GM12878 (cell line): Measurements from ENCODE around the gene DCLRE1B. TPM values are rescaled to one million over a fixed set of nuclear protein-coding genes. Genes with fewer than 3 reads are reported as not detected.

Experiments used
- ATAC-seq: fragments of 200-7000 bp; cut with Tn5 transposase; 3 replicates; pipeline ENCODE4 v1.9.1; 2020; ENCODE audit warnings: mild to moderate bottlenecking, moderate library complexity
- BruUV-seq: library from RNA; stranded (reverse); fragments of 400-500 nt; replicated peaks from 2 replicates; lab custom pipeline; 2021; lab: Mats Ljungman, UMichigan
- CTCF ChIA-PET: fragments of 300-600 bp; sonication (Branson Sonifier 250); formaldehyde crosslinking; extraction: SDS; loops from one replicate; lab custom pipeline; 2021; ENCODE audit warnings: inconsistent platforms; lab: Yijun Ruan, JAX
- POLR2A ChIA-PET: fragments of 350-600 bp; formaldehyde crosslinking; extraction: SDS; loops from one replicate; lab custom pipeline; 2021; ENCODE audit warnings: inconsistent platforms; lab: Charles Lee
- RAD21 ChIA-PET: fragments of 300-600 bp; sonication (Branson Sonifier 250); formaldehyde crosslinking; loops from one replicate; lab custom pipeline; 2023; ENCODE audit warnings: antibody characterized with exemption; ENCODE audit not compliant: unreplicated experiment; lab: Charles Lee
- SMC1A ChIA-PET: fragments of 300-600 bp; sonication (Branson Sonifier 250); formaldehyde crosslinking; loops from one replicate; lab custom pipeline; 2023; ENCODE audit not compliant: unreplicated experiment, uncharacterized antibody; lab: Charles Lee
- DNase-seq: peaks from one replicate; pipeline ENCODE4 v3.0.0-alpha.2; 2011; ENCODE audit warnings: low read depth, low spot score
- FAIRE-seq: peaks from 3 replicates; lab custom pipeline; 2011; peaks lifted over from hg19 to GRCh38; lab: Jason Lieb, UNC
- H2AFZ ChIP-seq: 2 replicates; pipeline ENCODE4 v1.6.0; 2011; ENCODE audit warnings: low read depth, low read length, control low read depth; ENCODE audit not compliant: control insufficient read depth
- H3K27ac ChIP-seq: 2 replicates; pipeline ENCODE4 v1.5.1; 2011; ENCODE audit warnings: control low read depth; ENCODE audit not compliant: control insufficient read depth, insufficient read depth
- H3K27me3 ChIP-seq, 2 experiments: replicated peaks in 1 of 2; 2 replicates each; pipeline versions ENCODE4 v1.6.0 to v1.6.1; 2011; ENCODE audit warnings: low read length in 1 of 2; ENCODE audit not compliant: control insufficient read depth in 2 of 2, insufficient read depth in 2 of 2
- H3K36me3 ChIP-seq, 2 experiments: 2 replicates each; pipeline ENCODE4 v1.5.1; 2011; ENCODE audit warnings: low read length in 1 of 2; ENCODE audit not compliant: control insufficient read depth in 2 of 2, insufficient read depth in 2 of 2
- H3K4me1 ChIP-seq: 2 replicates; pipeline ENCODE4 v1.6.1; 2011; ENCODE audit warnings: mild to moderate bottlenecking, low read length, moderate library complexity, mixed read lengths; ENCODE audit not compliant: control insufficient read depth, insufficient read depth
- H3K4me2 ChIP-seq: 2 replicates; pipeline ENCODE4 v1.6.0; 2011; ENCODE audit warnings: control low read depth; ENCODE audit not compliant: control insufficient read depth, insufficient read depth
- H3K4me3 ChIP-seq: fragments of 200-600 bp; sonication (generic); 2 replicates; pipeline ENCODE4 v1.5.1; 2016
- H3K79me2 ChIP-seq: 2 replicates; pipeline ENCODE4 v1.6.0; 2011; ENCODE audit warnings: low read length; ENCODE audit not compliant: control insufficient read depth, insufficient read depth
- H3K9ac ChIP-seq: 2 replicates; pipeline ENCODE4 v1.8.0; 2011; ENCODE audit warnings: low read length, control low read depth, mixed read lengths; ENCODE audit not compliant: control insufficient read depth, insufficient read depth
- H3K9me3 ChIP-seq: replicated peaks from 3 replicates; pipeline ENCODE4 v1.5.1; 2011; ENCODE audit warnings: mild to moderate bottlenecking, low read length; ENCODE audit not compliant: control insufficient read depth, insufficient read depth
- H4K20me1 ChIP-seq: 2 replicates; pipeline ENCODE4 v1.6.0; 2011; ENCODE audit not compliant: control insufficient read depth, insufficient read depth
- CBX3 ChIP-seq: fragments of 200-600 bp; sonication (generic); IDR thresholded peaks from 2 replicates; pipeline ENCODE4 v1.6.1; 2016; ENCODE audit warnings: low read depth, borderline replicate concordance
- PAX5 ChIP-seq: IDR thresholded peaks from 2 replicates; pipeline ENCODE4 v1.6.1; 2011; ENCODE audit warnings: low read depth, low read length, borderline replicate concordance
- SIN3A ChIP-seq: IDR thresholded peaks from 2 replicates; pipeline ENCODE4 v1.6.1; 2012; ENCODE audit warnings: low read depth, low read length, improper control_type of control experiment
- STAT1 ChIP-seq: fragments of 450-650 bp; conservative IDR thresholded peaks from 2 replicates; pipeline ENCODE4 v1.6.1; 2014; ENCODE audit warnings: antibody characterized with exemption, mild to moderate bottlenecking
- YY1 ChIP-seq: IDR thresholded peaks from 2 replicates; pipeline ENCODE4 v1.6.1; 2011; ENCODE audit warnings: low read depth, mild to moderate bottlenecking, low read length
- WGBS: methylation state at CpG from one replicate; pipeline ENCODE4 v1.1.6; 2016; ENCODE audit warnings: low lambda C conversion rate; ENCODE audit not compliant: insufficient replicate concordance, insufficient coverage; ENCODE audit errors: missing lambda C conversion rate; 5-methylcytosine and 5-hydroxymethylcytosine counted together
- in situ Hi-C: fragments of 300-500 bp; cut with MboI; formaldehyde crosslinking; loops from 9 replicates; pipeline ENCODE4 v1.14.3; 2018; ENCODE audit warnings: mixed read lengths
- intact Hi-C: fragments of 100-400 bp; cut with micrococcal nuclease; formaldehyde crosslinking; loops from one replicate; pipeline ENCODE4 v1.14.2; 2022; ENCODE audit not compliant: unreplicated experiment
- polyA plus RNA-seq, 11 experiments: library from polyadenylated mRNA; depleted of rRNA in 4 of 11; unstranded in 6 of 11; stranded (reverse) in 5 of 11; fragments of >200 nt; fragmentation: Nextera tagmentation in 4 of 11; fragmentation: Illumina TruSeq in 1 of 11; extraction: Ambion mirVana in 4 of 11; extraction: Trizol in 1 of 11; gene quantifications; 1 replicate in 1 of 11; 2 replicates in 10 of 11; pipeline versions ENCODE4 v1.2.1 to v1.2.3, GENCODE V29; 2011 to 2016; ENCODE audit warnings: inconsistent platforms in 2 of 11, missing spikeins in 2 of 11, low read depth in 1 of 11
- total RNA-seq, 4 experiments: library from RNA; depleted of rRNA in 3 of 4; stranded (reverse); fragments of >200 nt in 3 of 4; fragmentation: Illumina TruSeq in 1 of 4; extraction: Trizol in 1 of 4; gene quantifications; 2 replicates each; pipeline versions ENCODE4 v1.2.1 to v1.2.3, GENCODE V29; 2013 to 2021
- TF ChIP-seq, protein P1 (sequence below): fragments of 450-650 bp; IDR thresholded peaks from 2 replicates; pipeline ENCODE4 v1.6.1; 2017; ENCODE audit warnings: mild to moderate bottlenecking, low read depth, inconsistent platforms; ENCODE audit not compliant: poor library complexity, severe bottlenecking
- TF ChIP-seq, protein P2 (sequence below): fragments of 150-350 bp; IDR thresholded peaks from 2 replicates; pipeline ENCODE4 v1.6.1; 2016; ENCODE audit warnings: low read depth, low read length

Gene DCLRE1B
- total and polyA plus RNA-seq, 10 of the 15 experiments (the other 5 are each of a cell fraction or from before 2014, with no cell fraction given): 5.4 to 18.3 (median 13.4) TPM

DNA sequence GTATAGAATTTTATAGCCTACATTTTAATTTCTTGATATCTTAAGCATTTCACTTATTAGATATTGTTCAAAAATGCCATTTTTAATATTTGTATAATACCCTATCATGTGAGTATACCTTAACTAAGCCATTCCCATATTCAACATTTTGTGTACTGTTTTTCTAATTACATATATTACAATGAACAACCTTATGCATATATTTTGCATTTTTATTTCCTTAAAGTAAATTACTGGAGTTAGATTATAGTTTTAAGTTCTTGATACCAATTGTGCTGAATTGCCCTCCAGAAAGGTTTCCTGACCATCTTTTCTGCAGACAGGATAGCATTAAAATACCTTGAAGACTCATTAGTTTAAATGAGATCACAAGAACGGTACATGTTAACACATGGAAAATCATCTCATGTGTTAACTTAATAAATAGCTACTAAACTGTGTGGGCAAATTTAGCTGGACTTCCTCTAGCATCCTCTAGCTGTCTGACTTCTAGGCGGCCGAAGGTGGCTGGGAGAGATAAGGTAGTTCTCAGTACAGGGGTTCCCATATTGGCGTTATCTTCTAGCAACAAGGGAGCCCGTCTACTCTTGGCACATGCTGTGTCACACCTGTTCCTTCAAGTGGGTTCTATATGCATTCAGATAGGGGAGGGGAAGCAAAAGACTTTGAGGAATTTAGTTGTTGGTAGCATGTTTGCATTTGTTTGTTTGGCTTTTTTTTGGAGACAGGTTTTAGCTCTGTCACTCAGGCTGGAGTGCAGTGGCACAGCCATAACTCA is 8.9 kb downstream of the DCLRE1B start (continued):
- TF ChIP-seq, protein P1, sequence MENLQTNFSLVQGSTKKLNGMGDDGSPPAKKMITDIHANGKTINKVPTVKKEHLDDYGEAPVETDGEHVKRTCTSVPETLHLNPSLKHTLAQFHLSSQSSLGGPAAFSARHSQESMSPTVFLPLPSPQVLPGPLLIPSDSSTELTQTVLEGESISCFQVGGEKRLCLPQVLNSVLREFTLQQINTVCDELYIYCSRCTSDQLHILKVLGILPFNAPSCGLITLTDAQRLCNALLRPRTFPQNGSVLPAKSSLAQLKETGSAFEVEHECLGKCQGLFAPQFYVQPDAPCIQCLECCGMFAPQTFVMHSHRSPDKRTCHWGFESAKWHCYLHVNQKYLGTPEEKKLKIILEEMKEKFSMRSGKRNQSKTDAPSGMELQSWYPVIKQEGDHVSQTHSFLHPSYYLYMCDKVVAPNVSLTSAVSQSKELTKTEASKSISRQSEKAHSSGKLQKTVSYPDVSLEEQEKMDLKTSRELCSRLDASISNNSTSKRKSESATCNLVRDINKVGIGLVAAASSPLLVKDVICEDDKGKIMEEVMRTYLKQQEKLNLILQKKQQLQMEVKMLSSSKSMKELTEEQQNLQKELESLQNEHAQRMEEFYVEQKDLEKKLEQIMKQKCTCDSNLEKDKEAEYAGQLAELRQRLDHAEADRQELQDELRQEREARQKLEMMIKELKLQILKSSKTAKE: no peak
- TF ChIP-seq, all 136 proteins: peak for 0

DNA sequence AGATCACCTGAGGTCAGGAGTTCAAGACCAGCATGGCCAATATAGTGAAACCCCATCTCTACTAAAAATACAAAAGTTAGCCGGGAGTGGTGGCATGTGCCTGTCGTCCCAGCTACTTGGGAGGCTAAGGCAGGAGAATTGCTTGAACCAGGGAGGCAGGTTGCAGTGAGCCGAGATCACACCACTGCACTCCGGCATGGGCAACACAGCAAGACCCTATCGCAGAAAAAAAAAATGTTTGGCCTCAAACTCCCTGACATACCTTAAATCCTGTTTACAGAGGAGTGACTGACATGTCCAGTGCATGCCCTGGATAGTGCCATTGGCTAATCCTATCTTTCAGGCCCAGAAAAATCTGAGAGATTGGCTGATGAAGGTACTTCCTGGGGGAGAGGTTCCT is 11.8 kb downstream of the DCLRE1B start:
- no peak for TF ChIP-seq YY1
- no peak for TF ChIP-seq PAX5
- no peak for TF ChIP-seq CBX3
- TF ChIP-seq, protein P2, sequence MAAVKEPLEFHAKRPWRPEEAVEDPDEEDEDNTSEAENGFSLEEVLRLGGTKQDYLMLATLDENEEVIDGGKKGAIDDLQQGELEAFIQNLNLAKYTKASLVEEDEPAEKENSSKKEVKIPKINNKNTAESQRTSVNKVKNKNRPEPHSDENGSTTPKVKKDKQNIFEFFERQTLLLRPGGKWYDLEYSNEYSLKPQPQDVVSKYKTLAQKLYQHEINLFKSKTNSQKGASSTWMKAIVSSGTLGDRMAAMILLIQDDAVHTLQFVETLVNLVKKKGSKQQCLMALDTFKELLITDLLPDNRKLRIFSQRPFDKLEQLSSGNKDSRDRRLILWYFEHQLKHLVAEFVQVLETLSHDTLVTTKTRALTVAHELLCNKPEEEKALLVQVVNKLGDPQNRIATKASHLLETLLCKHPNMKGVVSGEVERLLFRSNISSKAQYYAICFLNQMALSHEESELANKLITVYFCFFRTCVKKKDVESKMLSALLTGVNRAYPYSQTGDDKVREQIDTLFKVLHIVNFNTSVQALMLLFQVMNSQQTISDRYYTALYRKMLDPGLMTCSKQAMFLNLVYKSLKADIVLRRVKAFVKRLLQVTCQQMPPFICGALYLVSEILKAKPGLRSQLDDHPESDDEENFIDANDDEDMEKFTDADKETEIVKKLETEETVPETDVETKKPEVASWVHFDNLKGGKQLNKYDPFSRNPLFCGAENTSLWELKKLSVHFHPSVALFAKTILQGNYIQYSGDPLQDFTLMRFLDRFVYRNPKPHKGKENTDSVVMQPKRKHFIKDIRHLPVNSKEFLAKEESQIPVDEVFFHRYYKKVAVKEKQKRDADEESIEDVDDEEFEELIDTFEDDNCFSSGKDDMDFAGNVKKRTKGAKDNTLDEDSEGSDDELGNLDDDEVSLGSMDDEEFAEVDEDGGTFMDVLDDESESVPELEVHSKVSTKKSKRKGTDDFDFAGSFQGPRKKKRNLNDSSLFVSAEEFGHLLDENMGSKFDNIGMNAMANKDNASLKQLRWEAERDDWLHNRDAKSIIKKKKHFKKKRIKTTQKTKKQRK: no peak
- no peak for TF ChIP-seq STAT1
- no peak for TF ChIP-seq SIN3A
- Histone ChIP-seq H3K27ac (no peak overlapping the region), H3K36me3 (no peaks in the 10 kb centered on the region), H3K4me1 (no peaks in the 10 kb centered on the region), H3K9ac (no peak overlapping the region), H3K79me2 (no peaks in the 10 kb centered on the region), H3K27me3 (no peaks in the 10 kb centered on the region), H3K4me2 (no peak overlapping the region), H2AFZ (no peak overlapping the region), H3K4me3 (no peak overlapping the region), H4K20me1 (no peaks in the 10 kb centered on the region), H3K9me3 (no peaks in the 10 kb centered on the region; the same call in 2 of the 3 replicates)
- DNase-seq (no peak), ATAC-seq (no peak), FAIRE-seq (no peak)
- in situ Hi-C loops (no loop called here), intact Hi-C loops (no loop called here)
- BruUV-seq: no TSS peak
- WGBS: 88% methylated on average over 5 of the region's 5 CpGs
- ChIA-PET RAD21 (no interaction called here), CTCF (interaction anchor here (1.0 to 2.3 kb wide), 2 partner anchors 12 to 81 kb away, joined by 3 to 6 read pairs; partner anchors contain the start of gene HIPK1), SMC1A (interaction anchor here (1.3 to 1.6 kb wide), 2 partner anchors 11 kb away, joined by 4 to 16 read pairs; partner anchors contain the start of genes DCLRE1B and HIPK1), POLR2A (interaction anchor here (0.5 kb wide), 1 partner anchor 13 kb away, joined by 3 read pairs; no protein-coding TSS in a partner anchor)
